Erythroblast (primary cell): ENCODE measurements around the gene EP400.
"Not testable (repeated sequence)": the region's sequence is repeated elsewhere in the genome, so short reads cannot be mapped to it uniquely, and the experiment has no call there.

ENCODE experiments used
- GATA1 ChIP-seq: IDR thresholded peaks from 2 replicates; pipeline ENCODE4 v1.6.1; 2011; ENCODE audit warnings: low read depth, mild to moderate bottlenecking, control low read depth, low read length, moderate library complexity
- POLR2A ChIP-seq: IDR thresholded peaks from 2 replicates; pipeline ENCODE4 v1.6.1; 2011; ENCODE audit warnings: mild to moderate bottlenecking, low read length

GRCh38 chr12:132080515-132080914, 130.8 kb downstream of the EP400 start:
- TF ChIP-seq POLR2A, GATA1: not testable (repeated sequence)
